ENCODE data around the gene KLHL33. TPM values are rescaled to one million over a fixed set of nuclear protein-coding genes. Genes with fewer than 3 reads are reported as not detected.

The KLHL33 gene
- total RNA-seq, 1 experiment from 2014 or later: 0.11 TPM

DNA sequence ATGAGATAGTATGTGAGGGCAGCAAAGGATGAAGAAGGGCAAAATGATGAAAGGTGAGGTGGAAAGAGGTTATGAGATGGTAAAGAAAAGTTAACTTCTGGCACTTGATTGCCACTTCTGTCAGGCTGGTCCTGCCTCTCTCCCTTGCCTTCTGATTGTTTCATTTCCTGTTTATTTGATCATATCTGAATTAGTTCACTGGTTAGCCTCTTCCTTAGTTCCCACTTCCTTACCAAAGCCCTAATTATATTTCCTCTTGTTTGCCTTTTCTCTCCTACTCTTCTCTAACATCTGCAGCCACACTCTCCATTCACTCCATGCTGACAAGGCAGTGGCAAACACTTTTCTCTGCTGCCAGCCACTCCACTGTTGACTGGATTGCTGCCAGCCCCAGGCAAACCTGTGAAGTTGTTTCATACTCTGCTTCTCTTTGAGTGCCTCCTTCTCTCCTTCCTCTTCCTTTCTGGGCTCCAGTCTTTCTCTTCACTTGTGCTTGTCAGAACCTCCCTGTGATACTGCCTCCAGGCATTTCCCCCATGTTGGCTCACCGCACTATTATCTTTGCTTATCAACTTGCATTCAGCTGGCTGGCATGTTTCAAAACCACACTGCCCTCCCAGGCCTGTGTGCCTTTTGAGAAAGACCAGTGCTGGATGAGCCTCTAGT lies 41.4 kb upstream of the KLHL33 start:
- Histone ChIP-seq H3K9me2 (ENCODE audit: insufficient read depth) (no peaks in the 10 kb centered on the region), H4K20me1 (ENCODE audit: insufficient read depth) (no peaks in the 10 kb centered on the region), H3K4me3 (no peak overlapping the region), H3K79me2 (ENCODE audit: low read depth) (peaks cover 2% of the 10 kb centered on the region), H3K4me1 (replicated peaks; ENCODE audit: insufficient read depth) (no peaks in the 10 kb centered on the region), H3F3A (ENCODE audit: insufficient read depth, low read depth) (no peaks in the 10 kb centered on the region), H3K27ac (no peak overlapping the region), H3K36me3 (ENCODE audit: low read depth) (no peaks in the 10 kb centered on the region), H2AFZ (no peak overlapping the region), H3K9me3 (ENCODE audit: insufficient read depth, low read depth) (no peaks in the 10 kb centered on the region), H3K4me2 (no peak overlapping the region), H3K27me3 (ENCODE audit: insufficient read depth, low read depth) (no peaks in the 10 kb centered on the region)
- intact Hi-C loops (cut with micrococcal nuclease; ENCODE audit: unreplicated experiment): no loop called here
- no TSS peak for BruUV-seq (replicated peaks)
- peak in 1 of 2 experiments; percentile 49 for DNase-seq
- ChIA-PET CTCF (no interaction called here), POLR2A (ENCODE audit: unreplicated experiment) (interaction anchor here (0.6 kb wide), 2 partner anchors 16 to 22 kb away, joined by 3 to 8 read pairs; partner anchors contain the start of genes APEX1 and PIP4P1)
- no peak for TF ChIP-seq CTCF (conservative IDR thresholded peaks at IDR 0.05)
- TF ChIP-seq EZH2 (IDR thresholded peaks at IDR 0.05; ENCODE audit: low read depth): no peak

GRCh38 chr14:20476776-20477175 lies 40.8 kb upstream of the KLHL33 start:
- Histone ChIP-seq H3K4me1 (replicated peaks; ENCODE audit: insufficient read depth) (no peaks in the 10 kb centered on the region), H2AFZ (no peak overlapping the region), H3F3A (ENCODE audit: insufficient read depth, low read depth) (no peaks in the 10 kb centered on the region), H3K36me3 (ENCODE audit: low read depth) (no peaks in the 10 kb centered on the region), H3K9me3 (ENCODE audit: insufficient read depth, low read depth) (no peaks in the 10 kb centered on the region), H3K4me2 (no peak overlapping the region), H3K27ac (no peak overlapping the region), H3K4me3 (no peak overlapping the region), H3K79me2 (ENCODE audit: low read depth) (peaks cover 8% of the 10 kb centered on the region), H4K20me1 (ENCODE audit: insufficient read depth) (no peaks in the 10 kb centered on the region), H3K9me2 (ENCODE audit: insufficient read depth) (no peaks in the 10 kb centered on the region), H3K27me3 (ENCODE audit: insufficient read depth, low read depth) (no peaks in the 10 kb centered on the region)
- intact Hi-C loops (cut with micrococcal nuclease; ENCODE audit: unreplicated experiment): no loop called here
- no peak for DNase-seq
- ChIA-PET CTCF (no interaction called here), POLR2A (ENCODE audit: unreplicated experiment) (interaction anchor here (0.6 kb wide), 1 partner anchor 16 kb away, joined by 8 read pairs; the partner anchor contains the start of gene PIP4P1)
- no peak for TF ChIP-seq EZH2 (IDR thresholded peaks at IDR 0.05; ENCODE audit: low read depth)
- no peak for TF ChIP-seq CTCF (conservative IDR thresholded peaks at IDR 0.05)
- no TSS peak for BruUV-seq (replicated peaks)

- no peak for DNase-seq
- Histone ChIP-seq H3K4me2 (no peak overlapping the region), H3K36me3 (ENCODE audit: low read depth) (no peaks in the 10 kb centered on the region), H3F3A (ENCODE audit: insufficient read depth, low read depth) (peaks cover 8% of the 10 kb centered on the region; the same call in 1 of the 2 replicates), H2AFZ (no peak overlapping the region), H3K79me2 (ENCODE audit: low read depth) (peaks cover 23% of the 10 kb centered on the region), H3K4me3 (no peak overlapping the region), H3K4me1 (replicated peaks; ENCODE audit: insufficient read depth) (no peaks in the 10 kb centered on the region; the same call in none of the 2 replicates), H4K20me1 (ENCODE audit: insufficient read depth) (no peaks in the 10 kb centered on the region), H3K9me2 (ENCODE audit: insufficient read depth) (no peaks in the 10 kb centered on the region), H3K27ac (no peak overlapping the region), H3K9me3 (ENCODE audit: insufficient read depth, low read depth) (no peaks in the 10 kb centered on the region), H3K27me3 (ENCODE audit: insufficient read depth, low read depth) (no peaks in the 10 kb centered on the region)
- CTCF ChIA-PET: no interaction called here
- BruUV-seq (replicated peaks): no TSS peak
- POLR2A ChIA-PET (ENCODE audit: unreplicated experiment): interaction anchor here (0.7 kb wide), 1 partner anchor 15 kb away, joined by 4 read pairs; no protein-coding TSS in a partner anchor
- intact Hi-C loops (cut with micrococcal nuclease; ENCODE audit: unreplicated experiment): no loop called here
- TF ChIP-seq CTCF (conservative IDR thresholded peaks at IDR 0.05) (no peak), EZH2 (IDR thresholded peaks at IDR 0.05; ENCODE audit: low read depth) (no peak)
Observed at GRCh38 chr14:20472536-20473169, 36.7 kb upstream of the KLHL33 start.

Data from PC-9 (cell line).